HG02571 (cell line): ENCODE results near the gene ANKRD18A.

Experiments used
- ATAC-seq: cut with Tn5 transposase; IDR thresholded peaks from one replicate; pipeline ENCODE4 v1.9.1; 2021; ENCODE audit warnings: mild to moderate bottlenecking, moderate library complexity; ENCODE audit not compliant: unreplicated experiment

ANKRD18A gene

GRCh38 chr9:38620483-38621433 is at the start of gene ANKRD18A:
Gene ANKRD18A, minus strand, starts transcription at chr9:38620596. Its CDS starts 311 bp downstream, at chr9:38620285.
- ATAC-seq: peak; percentile 61

GRCh38 chr9:38668791-38669466 is 48.5 kb upstream of the ANKRD18A start:
- ATAC-seq: no peak

DNA sequence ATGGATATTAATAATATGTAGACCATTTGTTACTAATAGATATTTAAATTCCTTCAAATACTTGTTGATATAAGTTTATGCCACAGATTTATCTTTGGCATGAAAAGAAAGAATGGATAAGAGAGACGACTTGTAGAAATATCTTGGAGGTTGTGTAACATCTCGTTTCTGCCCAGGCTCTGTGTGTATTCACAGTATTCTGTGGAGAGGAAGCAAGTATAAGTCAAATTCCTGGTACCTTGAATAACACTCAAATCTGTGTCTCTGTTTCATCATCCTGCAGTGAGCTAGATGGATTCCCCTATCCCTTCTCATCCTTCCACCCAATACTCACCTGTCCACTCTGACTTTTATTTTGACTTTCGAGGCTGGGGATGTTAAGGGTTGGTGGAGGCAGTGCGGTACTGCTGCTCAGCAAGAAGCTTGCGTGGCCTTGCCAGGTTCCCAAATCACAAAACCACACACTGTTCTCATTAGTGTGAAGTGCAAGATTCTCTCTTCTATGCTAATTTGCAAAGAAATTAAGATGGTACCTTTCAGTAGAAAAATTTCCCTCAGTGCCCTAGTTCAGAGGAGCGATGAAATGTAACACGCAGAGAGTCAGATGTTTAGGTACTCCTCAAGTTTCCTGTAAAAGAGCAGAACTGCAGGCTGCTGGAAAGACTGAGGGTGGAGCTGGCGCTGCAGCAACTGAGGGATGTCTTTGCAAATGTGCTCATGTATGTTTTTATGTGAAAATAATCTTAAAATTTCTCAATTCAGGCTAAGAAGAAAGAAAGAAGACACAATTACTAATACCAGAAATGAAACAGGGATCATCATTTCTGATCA is 42.6 kb upstream of the ANKRD18A start:
- ATAC-seq: no peak

DNA sequence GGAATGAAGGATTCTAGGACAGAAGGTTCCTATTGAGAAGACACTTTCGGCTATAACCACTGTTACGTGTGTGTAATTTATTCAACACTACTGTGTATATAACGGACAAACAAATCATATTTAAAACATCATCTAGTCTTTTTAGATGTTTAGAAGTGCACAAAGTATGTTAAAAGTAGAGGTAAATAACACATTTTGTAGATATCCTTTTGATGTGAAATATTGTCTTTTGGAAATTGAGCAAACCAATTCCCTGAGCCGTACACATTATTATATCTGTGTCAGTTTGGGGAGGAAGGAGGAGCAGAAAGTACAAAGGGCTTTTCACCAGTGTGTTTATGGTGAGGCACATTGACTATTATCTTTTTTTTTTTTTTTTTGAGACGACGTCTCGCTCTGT is 39.1 kb upstream of the ANKRD18A start:
- no peak for ATAC-seq

GRCh38 chr9:38656896-38657295 is 36.5 kb upstream of the ANKRD18A start:
- ATAC-seq: no peak

GRCh38 chr9:38652486-38652885 is 32.1 kb upstream of the ANKRD18A start:
- ATAC-seq: no peak

GRCh38 chr9:38652044-38652443 is 31.6 kb upstream of the ANKRD18A start:
- no peak for ATAC-seq

DNA sequence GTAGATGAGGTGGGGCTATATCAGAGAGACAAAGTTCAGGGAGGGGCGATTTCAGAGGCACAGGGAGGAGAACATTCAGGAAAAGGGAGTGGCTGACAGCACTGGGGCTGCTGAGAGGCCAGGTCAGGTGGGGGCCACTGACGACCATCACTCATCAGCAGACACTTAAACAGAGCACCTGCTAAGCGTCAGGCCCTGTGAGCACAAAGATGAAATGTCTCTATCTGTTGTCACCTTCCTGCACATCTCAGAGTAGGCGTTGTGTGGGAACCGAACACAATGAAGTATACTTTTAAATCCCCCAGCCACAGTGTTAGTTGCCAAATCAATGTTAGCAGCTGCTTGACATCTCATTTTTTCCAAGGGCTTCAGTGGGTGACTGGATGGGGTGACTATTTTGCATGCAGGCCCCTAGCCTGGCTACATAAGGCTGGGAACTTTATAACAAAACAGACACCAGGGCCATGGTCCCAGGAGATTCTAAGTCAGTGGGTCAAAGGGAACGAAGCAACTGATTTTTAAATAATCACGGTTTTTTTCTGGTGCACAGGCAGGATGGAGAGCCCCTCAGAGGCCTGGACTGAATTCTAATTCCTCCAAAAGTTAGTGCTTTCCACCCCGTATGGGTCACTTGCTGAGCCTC is 31.1 kb upstream of the ANKRD18A start:
- ATAC-seq: no peak

DNA sequence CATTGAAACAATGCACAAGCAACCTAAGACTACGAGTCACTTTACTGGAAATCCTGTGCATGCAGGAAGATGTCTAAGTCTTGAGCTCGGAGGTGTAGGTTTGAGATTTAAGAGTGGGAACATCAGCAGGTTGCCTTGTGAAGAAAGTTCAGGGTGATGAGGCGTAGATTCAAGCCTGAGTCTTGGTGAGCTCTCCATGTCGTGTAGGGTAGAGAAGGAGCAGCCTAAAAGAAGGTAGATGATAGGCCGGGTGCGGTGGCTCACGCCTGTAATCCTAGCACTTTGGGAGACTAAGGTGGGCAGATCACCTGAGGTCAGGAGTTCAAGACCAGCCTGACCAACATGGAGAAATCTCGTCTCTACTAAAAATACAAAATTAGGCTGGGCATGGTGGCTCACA is 30.2 kb upstream of the ANKRD18A start:
- ATAC-seq: no peak

- no peak for ATAC-seq
These were observed 29.5 kb upstream of the ANKRD18A start for GRCh38 chr9:38649731-38650363.

- ATAC-seq: no peak
These were observed 24.2 kb upstream of the ANKRD18A start for GRCh38 chr9:38644601-38645000.

GRCh38 chr9:38643815-38644173 is 23.4 kb upstream of the ANKRD18A start:
- no peak for ATAC-seq

DNA sequence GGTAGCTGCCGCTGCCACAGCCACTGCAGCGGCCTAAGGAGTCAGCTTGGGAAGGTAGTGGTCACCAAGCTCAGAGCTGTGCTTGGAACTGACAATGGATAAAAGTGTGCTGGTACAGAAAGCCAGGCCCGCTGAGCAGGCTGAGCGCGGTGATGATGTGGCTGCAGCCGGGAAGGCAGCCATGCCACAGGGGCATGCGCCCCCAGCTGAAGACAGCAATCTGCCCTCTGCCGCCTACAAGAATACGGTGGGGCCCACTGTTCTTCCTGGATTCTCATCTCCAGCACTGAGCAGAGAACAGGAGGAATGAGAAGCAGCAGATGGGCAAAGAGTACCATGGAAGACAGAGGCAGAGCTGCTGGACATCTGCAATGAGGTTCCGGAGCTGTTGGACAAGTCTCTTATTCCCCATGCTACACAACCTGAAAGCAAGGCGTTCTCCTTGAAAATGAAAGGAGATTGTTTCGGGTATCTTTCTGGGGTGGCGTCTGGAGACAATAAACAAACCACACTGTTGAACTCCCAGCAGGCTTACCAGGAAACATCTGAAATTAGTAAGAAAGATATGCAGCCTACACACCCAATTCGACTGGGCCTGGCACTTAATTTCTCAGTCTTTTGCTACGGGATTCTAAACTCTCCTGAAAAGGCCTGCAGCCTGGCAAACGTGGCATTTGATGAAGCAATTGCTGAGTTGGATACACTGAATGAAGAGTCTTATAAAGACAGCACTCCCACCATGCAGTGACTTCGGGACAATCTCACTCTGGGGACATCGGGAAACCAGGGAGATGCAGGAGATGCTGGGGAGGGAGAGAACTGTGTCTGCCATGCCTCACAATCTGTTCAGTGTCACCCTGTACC is 22.8 kb upstream of the ANKRD18A start:
- ATAC-seq: no peak

GRCh38 chr9:38641985-38642864 is 21.8 kb upstream of the ANKRD18A start:
- no peak for ATAC-seq

DNA sequence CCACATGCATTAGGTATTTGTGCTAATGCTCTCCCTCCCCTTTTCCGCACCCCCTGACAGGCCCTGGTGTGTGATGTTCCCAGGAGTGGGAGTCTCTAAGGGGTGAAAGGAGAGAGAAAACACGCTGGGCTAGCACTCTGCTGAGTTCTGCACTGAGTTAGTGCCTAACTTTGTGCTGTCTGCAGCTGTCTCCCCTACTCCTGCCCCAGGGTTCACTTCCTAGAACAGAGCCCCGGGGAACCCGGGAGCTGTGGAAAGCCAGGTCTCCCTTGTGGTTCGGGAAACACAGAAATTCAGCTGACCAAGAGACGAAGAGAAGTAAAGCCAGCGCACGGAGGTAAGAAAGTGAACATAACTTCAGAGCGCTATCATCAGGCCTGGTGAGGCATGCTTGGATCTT is 20.7 kb upstream of the ANKRD18A start:
- no peak for ATAC-seq

DNA sequence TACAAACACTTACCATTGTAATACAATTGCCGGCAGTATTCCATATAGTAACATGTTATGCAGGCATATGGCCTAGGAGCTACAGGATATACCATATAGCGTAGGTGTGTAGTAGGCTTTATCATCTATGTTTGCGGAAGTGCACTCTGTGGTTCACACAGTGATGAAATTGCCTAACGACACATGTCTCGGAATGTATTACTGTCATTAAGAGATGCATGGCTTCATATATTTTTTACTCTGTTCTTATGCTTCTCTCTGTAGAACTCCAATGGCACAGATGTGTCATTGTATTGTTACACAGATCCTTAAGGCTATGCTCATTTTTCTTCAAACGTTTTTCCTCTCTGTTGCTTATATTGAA is 19.2 kb upstream of the ANKRD18A start:
- ATAC-seq: no peak

DNA sequence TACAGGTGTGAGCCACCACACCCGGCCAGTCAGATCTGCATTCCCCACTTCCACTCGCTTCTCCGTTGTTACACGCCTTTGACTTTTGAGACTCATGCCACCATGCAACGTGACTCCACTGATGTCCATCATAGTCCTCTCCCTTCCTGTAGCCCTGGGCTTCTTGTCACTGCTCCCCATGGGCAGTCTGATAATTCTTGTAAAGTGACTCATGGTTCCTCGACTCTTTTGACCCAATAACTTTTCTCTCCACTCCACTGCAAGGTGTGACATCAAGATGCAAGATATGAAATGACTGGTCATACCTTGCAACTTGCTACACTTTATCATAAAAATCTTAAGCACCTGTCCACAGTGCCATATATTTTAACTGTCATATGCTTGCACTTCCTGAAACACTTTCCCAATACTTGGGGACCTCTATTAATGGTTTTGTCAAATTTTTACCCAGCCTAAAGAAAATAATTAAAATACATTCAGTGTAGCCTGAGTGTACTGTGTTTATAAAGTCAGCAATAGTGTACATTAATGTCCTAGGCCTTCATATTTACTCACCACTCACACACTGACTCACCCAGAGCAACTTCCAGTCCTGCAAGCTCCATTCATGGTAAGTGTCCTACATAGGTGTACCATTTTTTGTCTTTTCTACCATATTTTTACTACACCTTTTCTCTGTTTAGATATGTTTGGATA is 18.6 kb upstream of the ANKRD18A start:
- ATAC-seq: no peak

- no peak for ATAC-seq
These were observed 13.9 kb upstream of the ANKRD18A start for GRCh38 chr9:38634315-38634714.
